AG04450 (cell line): ENCODE data around the gene MS4A15. TPM values are rescaled to one million over a fixed set of nuclear protein-coding genes. Genes with fewer than 3 reads are reported as not detected.

Experiments used
- CTCF ChIA-PET: fragments of 300-600, 350-600 bp; formaldehyde crosslinking; extraction: SDS; loops from one replicate; lab custom pipeline; 2022; ENCODE audit warnings: antibody characterized with exemption, inconsistent platforms; lab: Charles Lee
- POLR2A ChIA-PET: fragments of 350-600 bp; formaldehyde crosslinking; extraction: SDS; loops from one replicate; lab custom pipeline; 2021; ENCODE audit warnings: antibody characterized with exemption, inconsistent platforms; lab: Yijun Ruan, JAX
- DNase-seq: peaks from one replicate; pipeline ENCODE4 v3.0.0-alpha.2; 2011; ENCODE audit warnings: low read depth, low spot score
- H3K27ac ChIP-seq: one replicate; pipeline ENCODE4 v1.5.1; 2012; ENCODE audit warnings: low read depth, low read length, control low read depth
- H3K27me3 ChIP-seq: one replicate; pipeline ENCODE4 v1.6.0; 2012; ENCODE audit warnings: low read length; ENCODE audit not compliant: control insufficient read depth, insufficient read depth
- H3K4me3 ChIP-seq: 2 replicates; pipeline ENCODE4 v1.5.1; 2011; ENCODE audit warnings: mild to moderate bottlenecking, low read depth, low read length, control low read depth
- H3K9me3 ChIP-seq: 2 replicates; pipeline ENCODE4 v1.5.1; 2012; ENCODE audit warnings: low read length; ENCODE audit not compliant: control insufficient read depth, insufficient read depth
- CTCF ChIP-seq: IDR thresholded peaks from 2 replicates; pipeline ENCODE4 v1.5.1; 2011; ENCODE audit warnings: low read depth, low read length, control low read depth, inconsistent platforms
- polyA plus RNA-seq: library from polyadenylated mRNA; depleted of rRNA; stranded (reverse); fragments of >200 nt; gene quantifications from 2 replicates; pipeline ENCODE4 v1.2.3, GENCODE V29; 2011

The MS4A15 gene
- polyA plus RNA-seq, 1 experiment = not detected

- H3K27ac ChIP-seq = no peak overlapping the region
- H3K9me3 ChIP-seq = no peaks in the 10 kb centered on the region
- TF ChIP-seq CTCF = no peak
- ChIA-PET CTCF (interaction anchor here (1.2 kb wide), 1 partner anchor 34 kb away, joined by 3 read pairs; no protein-coding TSS in a partner anchor), POLR2A (no interaction called here)
- no peaks in the 10 kb centered on the region for H3K27me3 ChIP-seq
- no peak for DNase-seq
- H3K4me3 ChIP-seq = no peak overlapping the region
Observed at GRCh38 chr11:60741421-60741820, 15.2 kb upstream of the MS4A15 start.

GRCh38 chr11:60743058-60743457 lies 13.6 kb upstream of the MS4A15 start:
- no peak for TF ChIP-seq CTCF
- ChIA-PET POLR2A (no interaction called here), CTCF (no interaction called here)
- Histone ChIP-seq H3K27me3 (no peaks in the 10 kb centered on the region), H3K27ac (no peak overlapping the region), H3K4me3 (no peak overlapping the region), H3K9me3 (peaks cover 4% of the 10 kb centered on the region)
- DNase-seq = no peak

GRCh38 chr11:60744114-60744513 lies 12.6 kb upstream of the MS4A15 start:
- H3K9me3 ChIP-seq = peaks cover 9% of the 10 kb centered on the region
- no peak overlapping the region for H3K4me3 ChIP-seq
- POLR2A ChIA-PET = no interaction called here
- no peak for TF ChIP-seq CTCF
- no peaks in the 10 kb centered on the region for H3K27me3 ChIP-seq
- no peak for DNase-seq
- H3K27ac ChIP-seq = no peak overlapping the region
- CTCF ChIA-PET = no interaction called here

- H3K4me3 ChIP-seq = no peak overlapping the region
- H3K9me3 ChIP-seq = peaks cover 9% of the 10 kb centered on the region
- ChIA-PET POLR2A (no interaction called here), CTCF (no interaction called here)
- DNase-seq = no peak
- no peaks in the 10 kb centered on the region for H3K27me3 ChIP-seq
- H3K27ac ChIP-seq = no peak overlapping the region
- TF ChIP-seq CTCF = no peak
Observed at GRCh38 chr11:60747359-60747873, 9.3 kb upstream of the MS4A15 start.

- no peaks in the 10 kb centered on the region for H3K27me3 ChIP-seq
- DNase-seq = no peak
- POLR2A ChIA-PET = no interaction called here
- no peak for TF ChIP-seq CTCF
- H3K4me3 ChIP-seq = no peak overlapping the region
- H3K27ac ChIP-seq = no peak overlapping the region
- H3K9me3 ChIP-seq = peaks cover 9% of the 10 kb centered on the region
- CTCF ChIA-PET = no interaction called here
Observed at GRCh38 chr11:60748225-60748624, 8.4 kb upstream of the MS4A15 start.
